Ishikawa (cell line): ENCODE results near the gene FSTL3.

Source experiments
- CEBPB ChIP-seq: IDR thresholded peaks from 2 replicates; pipeline ENCODE4 v1.6.1; 2012
- CREB1 ChIP-seq: IDR thresholded peaks from 2 replicates; pipeline ENCODE4 v1.6.1; 2012; ENCODE audit warnings: low read depth
- EGR1 ChIP-seq: IDR thresholded peaks from 2 replicates; pipeline ENCODE4 v1.6.1; 2012
- EP300 ChIP-seq: IDR thresholded peaks from 2 replicates; pipeline ENCODE4 v1.6.1; 2012; ENCODE audit warnings: borderline replicate concordance
- FOXM1 ChIP-seq: IDR thresholded peaks from 2 replicates; pipeline ENCODE4 v1.6.1; 2012; ENCODE audit warnings: low read depth, borderline replicate concordance
- NFIC ChIP-seq: IDR thresholded peaks from 2 replicates; pipeline ENCODE4 v1.6.1; 2012
- RAD21 ChIP-seq: IDR thresholded peaks from 2 replicates; pipeline ENCODE4 v1.6.1; 2012; ENCODE audit warnings: low read depth
- TAF1 ChIP-seq: IDR thresholded peaks from 2 replicates; pipeline ENCODE4 v1.6.1; 2012; ENCODE audit warnings: low read depth, mild to moderate bottlenecking
- TCF12 ChIP-seq: IDR thresholded peaks from 2 replicates; pipeline ENCODE4 v1.6.1; 2012; ENCODE audit warnings: low read depth
- TEAD4 ChIP-seq: IDR thresholded peaks from 2 replicates; pipeline ENCODE4 v1.6.1; 2012
- YY1 ChIP-seq: IDR thresholded peaks from 2 replicates; pipeline ENCODE4 v1.6.1; 2012; ENCODE audit warnings: low read depth
- ZBTB7A ChIP-seq: IDR thresholded peaks from 2 replicates; pipeline ENCODE4 v1.6.1; 2012; ENCODE audit warnings: low read depth
- TF ChIP-seq, protein P1 (sequence below): IDR thresholded peaks from 2 replicates; pipeline ENCODE4 v1.6.1; 2012
- TF ChIP-seq, protein P2 (sequence below): IDR thresholded peaks from 2 replicates; pipeline ENCODE4 v1.6.1; 2012
- TF ChIP-seq, protein P3 (sequence below): IDR thresholded peaks from 2 replicates; pipeline ENCODE4 v1.6.1; 2012; ENCODE audit warnings: low read depth, mild to moderate bottlenecking

Gene FSTL3

DNA sequence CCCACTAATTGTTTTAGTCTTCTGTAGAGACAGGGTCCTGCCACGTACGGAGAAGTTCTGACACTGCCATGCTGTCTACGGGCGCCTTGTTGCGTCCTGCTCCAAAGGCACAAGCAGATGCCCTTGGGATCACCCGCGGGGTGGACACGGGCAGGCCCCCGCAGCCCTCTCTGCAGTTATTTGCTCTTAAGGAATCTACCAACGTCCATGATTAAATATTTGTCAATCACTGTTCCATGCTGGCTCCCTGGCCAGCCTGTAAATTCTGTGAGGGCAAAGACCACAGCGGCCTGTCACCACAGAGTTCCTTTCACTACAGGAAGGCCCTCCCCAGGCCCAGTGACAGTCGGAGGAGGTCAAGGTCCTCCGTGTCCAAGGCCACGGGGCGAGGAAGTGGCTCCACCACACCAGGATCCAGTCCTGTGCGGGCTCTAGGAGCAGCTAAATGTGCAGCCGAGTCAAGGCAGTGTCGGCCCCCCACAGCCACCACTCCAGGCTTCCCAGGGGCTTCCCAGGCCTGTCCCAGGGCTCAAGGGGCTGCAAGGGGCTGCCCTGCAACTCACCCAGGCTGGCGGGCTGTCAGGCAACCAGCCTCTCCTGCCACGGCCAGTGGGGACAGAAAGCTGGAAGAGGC is 15.3 kb upstream of the FSTL3 start:
- TF ChIP-seq EP300 (no peak), ZBTB7A (no peak), EGR1 (no peak), NFIC (no peak), CEBPB (no peak), RAD21 (no peak), FOXM1 (no peak), TEAD4 (no peak), CREB1 (no peak), TAF1 (no peak), YY1 (no peak), TCF12 (no peak)
- TF ChIP-seq, protein P1, sequence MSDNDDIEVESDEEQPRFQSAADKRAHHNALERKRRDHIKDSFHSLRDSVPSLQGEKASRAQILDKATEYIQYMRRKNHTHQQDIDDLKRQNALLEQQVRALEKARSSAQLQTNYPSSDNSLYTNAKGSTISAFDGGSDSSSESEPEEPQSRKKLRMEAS = no peak
- TF ChIP-seq, protein P2, sequence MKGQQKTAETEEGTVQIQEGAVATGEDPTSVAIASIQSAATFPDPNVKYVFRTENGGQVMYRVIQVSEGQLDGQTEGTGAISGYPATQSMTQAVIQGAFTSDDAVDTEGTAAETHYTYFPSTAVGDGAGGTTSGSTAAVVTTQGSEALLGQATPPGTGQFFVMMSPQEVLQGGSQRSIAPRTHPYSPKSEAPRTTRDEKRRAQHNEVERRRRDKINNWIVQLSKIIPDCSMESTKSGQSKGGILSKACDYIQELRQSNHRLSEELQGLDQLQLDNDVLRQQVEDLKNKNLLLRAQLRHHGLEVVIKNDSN = no peak
- TF ChIP-seq, protein P3, sequence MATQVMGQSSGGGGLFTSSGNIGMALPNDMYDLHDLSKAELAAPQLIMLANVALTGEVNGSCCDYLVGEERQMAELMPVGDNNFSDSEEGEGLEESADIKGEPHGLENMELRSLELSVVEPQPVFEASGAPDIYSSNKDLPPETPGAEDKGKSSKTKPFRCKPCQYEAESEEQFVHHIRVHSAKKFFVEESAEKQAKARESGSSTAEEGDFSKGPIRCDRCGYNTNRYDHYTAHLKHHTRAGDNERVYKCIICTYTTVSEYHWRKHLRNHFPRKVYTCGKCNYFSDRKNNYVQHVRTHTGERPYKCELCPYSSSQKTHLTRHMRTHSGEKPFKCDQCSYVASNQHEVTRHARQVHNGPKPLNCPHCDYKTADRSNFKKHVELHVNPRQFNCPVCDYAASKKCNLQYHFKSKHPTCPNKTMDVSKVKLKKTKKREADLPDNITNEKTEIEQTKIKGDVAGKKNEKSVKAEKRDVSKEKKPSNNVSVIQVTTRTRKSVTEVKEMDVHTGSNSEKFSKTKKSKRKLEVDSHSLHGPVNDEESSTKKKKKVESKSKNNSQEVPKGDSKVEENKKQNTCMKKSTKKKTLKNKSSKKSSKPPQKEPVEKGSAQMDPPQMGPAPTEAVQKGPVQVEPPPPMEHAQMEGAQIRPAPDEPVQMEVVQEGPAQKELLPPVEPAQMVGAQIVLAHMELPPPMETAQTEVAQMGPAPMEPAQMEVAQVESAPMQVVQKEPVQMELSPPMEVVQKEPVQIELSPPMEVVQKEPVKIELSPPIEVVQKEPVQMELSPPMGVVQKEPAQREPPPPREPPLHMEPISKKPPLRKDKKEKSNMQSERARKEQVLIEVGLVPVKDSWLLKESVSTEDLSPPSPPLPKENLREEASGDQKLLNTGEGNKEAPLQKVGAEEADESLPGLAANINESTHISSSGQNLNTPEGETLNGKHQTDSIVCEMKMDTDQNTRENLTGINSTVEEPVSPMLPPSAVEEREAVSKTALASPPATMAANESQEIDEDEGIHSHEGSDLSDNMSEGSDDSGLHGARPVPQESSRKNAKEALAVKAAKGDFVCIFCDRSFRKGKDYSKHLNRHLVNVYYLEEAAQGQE = no peak

DNA sequence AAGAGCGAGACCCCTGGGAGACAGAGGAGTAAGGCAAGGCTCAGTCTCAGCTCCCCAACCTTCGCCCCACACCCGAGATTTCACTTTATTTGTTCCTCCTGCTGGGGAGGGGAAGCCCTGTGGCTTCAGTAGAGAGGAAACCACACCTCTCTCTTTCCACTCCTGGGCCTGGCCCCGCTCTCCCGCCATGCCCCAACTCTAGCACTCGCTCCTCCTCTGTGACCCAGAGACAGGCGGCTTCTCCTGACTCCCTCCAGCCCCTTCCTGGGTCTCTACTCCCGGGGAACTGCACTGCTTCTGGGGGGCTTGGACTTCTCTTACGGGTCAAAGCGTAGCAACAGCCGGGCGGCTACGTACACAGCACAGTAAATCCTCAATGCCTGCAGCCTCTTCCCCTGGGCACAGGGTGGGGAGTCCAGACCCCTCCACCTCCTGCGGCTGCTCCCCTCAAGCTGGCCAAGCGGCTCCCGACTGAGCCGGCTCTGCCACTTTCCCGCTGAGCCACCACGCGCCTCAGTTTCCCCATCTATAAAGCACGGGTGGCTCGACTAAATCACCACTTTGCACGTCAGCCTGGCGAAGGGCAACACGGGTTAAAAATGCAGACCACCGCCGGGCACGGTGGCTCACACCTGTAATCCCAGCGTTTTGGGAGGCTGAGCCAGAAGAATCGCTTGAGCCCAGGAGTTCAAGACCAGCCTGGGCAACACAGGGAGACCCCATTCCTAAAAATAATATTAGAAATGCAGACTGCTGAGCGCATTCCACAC is 14.6 kb upstream of the FSTL3 start:
- no peak for TF ChIP-seq RAD21
- TF ChIP-seq TAF1 = no peak; the same call in 1 of the 2 replicates
- no peak for TF ChIP-seq YY1
- TF ChIP-seq, protein P2 = no peak
- no peak for TF ChIP-seq EP300
- TF ChIP-seq, protein P3 = no peak
- TF ChIP-seq CEBPB = no peak
- no peak for TF ChIP-seq FOXM1
- no peak for TF ChIP-seq ZBTB7A

DNA sequence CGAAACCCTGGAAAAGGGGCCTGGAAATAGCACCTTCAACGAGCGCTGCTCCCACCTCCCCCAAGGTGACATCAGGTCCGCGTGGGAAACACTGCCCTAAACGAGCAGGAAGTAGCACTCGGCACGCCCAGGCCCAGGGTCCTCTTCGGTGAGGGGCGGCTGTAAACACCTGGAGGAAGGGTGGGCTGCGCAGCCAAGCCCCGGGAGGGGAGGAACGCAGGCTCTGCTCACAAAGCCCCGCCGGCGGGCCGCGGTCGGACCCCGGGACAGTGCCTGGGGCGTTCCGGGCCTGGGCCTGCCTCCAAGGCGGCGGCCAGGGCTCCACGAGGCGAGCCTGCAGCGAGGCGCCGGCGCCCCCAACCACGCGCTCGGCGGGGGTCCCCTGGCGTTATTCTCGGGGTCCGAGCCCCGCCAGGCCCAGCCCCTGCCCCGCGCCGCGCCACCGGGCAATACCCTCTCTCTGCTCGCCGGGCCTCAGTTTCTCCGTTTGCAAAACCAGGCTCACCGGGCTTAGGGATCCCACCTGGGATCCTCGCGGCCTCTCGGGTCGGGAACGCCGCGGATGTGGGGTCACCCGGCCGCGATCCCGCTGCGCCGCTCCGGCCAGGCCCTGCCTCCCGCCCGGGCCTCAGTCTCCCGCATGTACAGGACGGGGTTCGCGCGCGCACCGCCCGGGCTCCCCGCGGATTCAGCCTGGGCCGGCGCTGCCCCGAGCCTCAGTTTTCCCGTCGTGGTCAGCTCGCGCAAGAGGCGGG is 13.8 kb upstream of the FSTL3 start:
- TF ChIP-seq TAF1 (no peak), CEBPB (no peak), TEAD4 (no peak), YY1 (no peak), NFIC (no peak), FOXM1 (no peak), RAD21 (no peak), TCF12 (no peak), EGR1 (no peak), CREB1 (no peak), EP300 (no peak), ZBTB7A (peak; percentile 61)
- TF ChIP-seq, protein P2 = no peak
- TF ChIP-seq, protein P1 = peak; percentile 72
- TF ChIP-seq, protein P3 = no peak
